Gastrocnemius medialis (tissue), 4 donors: ENCODE results near the gene DNMT1. TPM values are rescaled to one million over a fixed set of nuclear protein-coding genes. Genes with fewer than 3 reads are reported as not detected.

Source experiments
- ATAC-seq, 2 donors: fragments of 150-250 bp; one replicate each; pipeline ENCODE4 v1.9.1; 2016
- DNase-seq, 2 donors: peaks; one replicate each; pipeline ENCODE4 v3.0.0-alpha.2; 2019
- H3K27ac ChIP-seq, 4 donors: fragments of 200-600 bp; sonication (generic); 1 replicate in 1 of 4; 2 replicates in 3 of 4; pipeline ENCODE4 v1.5.1; 2016 to 2018; ENCODE audit warnings: mild to moderate bottlenecking in 2 of 4, moderate library complexity in 1 of 4
- H3K27me3 ChIP-seq, 3 donors: fragments of 200-600 bp; sonication (generic) in 2 of 3; 1 replicate in 1 of 3; 2 replicates in 2 of 3; pipeline versions ENCODE4 v1.5.1 to v1.6.0; 2016 to 2019; ENCODE audit warnings: mild to moderate bottlenecking in 1 of 3, moderate library complexity in 1 of 3
- H3K36me3 ChIP-seq, 2 donors: fragments of 200-600 bp; sonication (generic) in 1 of 2; one replicate each; pipeline ENCODE4 v1.5.1; 2017 to 2018
- H3K4me1 ChIP-seq, 2 donors: fragments of 200-600 bp; sonication (generic) in 1 of 2; one replicate each; pipeline ENCODE4 v1.5.1; 2016 to 2017; ENCODE audit warnings: mild to moderate bottlenecking in 2 of 2
- H3K4me3 ChIP-seq, 4 donors: fragments of 200-600 bp; sonication (generic) in 3 of 4; 1 replicate in 1 of 4; 2 replicates in 3 of 4; pipeline ENCODE4 v1.5.1; 2016 to 2019; ENCODE audit warnings: mild to moderate bottlenecking in 2 of 4
- H3K9me3 ChIP-seq, 3 donors: fragments of 200-600 bp; sonication (generic) in 2 of 3; 1 replicate in 1 of 3; 2 replicates in 2 of 3; pipeline ENCODE4 v1.5.1; 2016 to 2019
- CTCF ChIP-seq, 5 experiments: fragments of 450-650 bp in 3 of 5; fragments of 200-600 bp in 2 of 5; sonication (generic) in 2 of 5; IDR thresholded peaks in 4 of 5; conservative IDR thresholded peaks in 1 of 5; 1 replicate in 4 of 5; 2 replicates in 1 of 5; pipeline ENCODE4 v1.5.1; 2016 to 2019; ENCODE audit warnings: antibody characterized with exemption in 5 of 5, mild to moderate bottlenecking in 3 of 5, moderate library complexity in 3 of 5
- POLR2A ChIP-seq, 2 donors: fragments of 450-650 bp; IDR thresholded peaks; one replicate each; pipeline ENCODE4 v1.6.1; 2017; ENCODE audit warnings: antibody characterized with exemption in 2 of 2, mild to moderate bottlenecking in 2 of 2, moderate library complexity in 2 of 2
- in situ Hi-C, 4 donors: fragments of 200-750 bp; cut with MboI; loops; one replicate each; pipeline versions ENCODE4 v1.15.0 to v1.8.0; 2017; ENCODE audit warnings: low sequenced_read_pairs in 4 of 4
- intact Hi-C: fragments of 100-400 bp; cut with DNase I; formaldehyde crosslinking; loops from one replicate; pipeline ENCODE4 v1.15.1; 2023; ENCODE audit warnings: low total_unique reads
- total RNA-seq, 4 donors: library from RNA; depleted of rRNA; stranded (reverse); fragments of >200 nt; gene quantifications; one replicate each; pipeline versions ENCODE4 v1.1.0 to v1.2.3, GENCODE V29; 2016

The DNMT1 gene
- total RNA-seq, 4 donors from 2014 or later = 11.5 to 43.0 (median 17.7) TPM

- intact Hi-C loops = loop anchor here (5.0 kb wide), 1 partner anchor 288 kb away; the partner anchor contains the start of gene FBXL12
- no peaks in the 10 kb centered on the region for H3K27me3 ChIP-seq
- H3K4me3 ChIP-seq = peak overlapping the region in 3 of 4 donors; percentile 18 to 87 (median 79)
Observed at GRCh38 chr19:10105509-10106099, 89.1 kb downstream of the DNMT1 start.

GRCh38 chr19:10104665-10105508, 89.9 kb downstream of the DNMT1 start:
- Histone ChIP-seq H3K27ac (no peak overlapping the region), H3K9me3 (no peaks in the 10 kb centered on the region), H3K36me3 (peaks cover 0 to 26% of the 10 kb centered on the region in 2 donors), H3K4me3 (no peak overlapping the region), H3K4me1 (peaks cover 7 to 15% of the 10 kb centered on the region in 2 donors), H3K27me3 (no peaks in the 10 kb centered on the region)
- intact Hi-C loops = loop anchor here (5.0 kb wide), 1 partner anchor 288 kb away; the partner anchor contains the start of gene FBXL12
- no peak for DNase-seq
- TF ChIP-seq POLR2A (IDR thresholded peaks at IDR 0.05) (no peak), CTCF (IDR thresholded peaks at IDR 0.05 in 4 of 5, conservative IDR thresholded peaks at IDR 0.05 in 1 of 5) (no peak)
- no peak for ATAC-seq
- in situ Hi-C loops = loop anchor here in 1 of 4 donors (10.0 kb wide), 1 partner anchor 290 kb away; no protein-coding TSS in a partner anchor

More at GRCh38 chr19:10105509-10106099, 89.1 kb downstream of the DNMT1 start:
- Histone ChIP-seq H3K4me1 (peaks cover 7 to 15% of the 10 kb centered on the region in 2 donors), H3K27ac (peak overlapping the region in 1 of 4 donors; percentile 74), H3K9me3 (no peaks in the 10 kb centered on the region), H3K36me3 (peaks cover 0 to 33% of the 10 kb centered on the region in 2 donors)
- in situ Hi-C loops = loop anchor here in 1 of 4 donors (10.0 kb wide), 1 partner anchor 289 kb away; no protein-coding TSS in a partner anchor
- no peak for TF ChIP-seq CTCF (IDR thresholded peaks at IDR 0.05 in 4 of 5, conservative IDR thresholded peaks at IDR 0.05 in 1 of 5)
- TF ChIP-seq POLR2A (IDR thresholded peaks at IDR 0.05) = no peak
- DNase-seq (no peak), ATAC-seq (peak in 1 of 2 donors; percentile 4)

- in situ Hi-C loops = loop anchor here in 1 of 4 donors (10.0 kb wide), 1 partner anchor 291 kb away; no protein-coding TSS in a partner anchor
- H3K9me3 ChIP-seq = no peaks in the 10 kb centered on the region
- H3K4me1 ChIP-seq = peaks cover 7 to 15% of the 10 kb centered on the region in 2 donors
- H3K4me3 ChIP-seq = no peak overlapping the region
- TF ChIP-seq CTCF (IDR thresholded peaks at IDR 0.05 in 4 of 5, conservative IDR thresholded peaks at IDR 0.05 in 1 of 5) (no peak), POLR2A (IDR thresholded peaks at IDR 0.05) (no peak)
- intact Hi-C loops = no loop called here
- ATAC-seq (no peak), DNase-seq (no peak)
- no peaks in the 10 kb centered on the region for H3K27me3 ChIP-seq
- H3K36me3 ChIP-seq = peaks cover 0 to 19% of the 10 kb centered on the region in 2 donors
- H3K27ac ChIP-seq = no peak overlapping the region
Observed at GRCh38 chr19:10104130-10104513, 90.6 kb downstream of the DNMT1 start.

- Histone ChIP-seq H3K27ac (no peak overlapping the region), H3K27me3 (no peaks in the 10 kb centered on the region), H3K4me1 (peaks cover 7 to 15% of the 10 kb centered on the region in 2 donors), H3K4me3 (no peak overlapping the region), H3K36me3 (peaks cover 0 to 6% of the 10 kb centered on the region in 2 donors), H3K9me3 (no peaks in the 10 kb centered on the region)
- ATAC-seq (no peak), DNase-seq (no peak)
- in situ Hi-C loops = loop anchor here in 1 of 4 donors (10.0 kb wide), 1 partner anchor 292 kb away; no protein-coding TSS in a partner anchor
- intact Hi-C loops = no loop called here
- TF ChIP-seq POLR2A (IDR thresholded peaks at IDR 0.05) = no peak
- no peak for TF ChIP-seq CTCF (IDR thresholded peaks at IDR 0.05 in 4 of 5, conservative IDR thresholded peaks at IDR 0.05 in 1 of 5)
Observed at GRCh38 chr19:10102787-10103236, 91.9 kb downstream of the DNMT1 start.
